ENCODE results near the gene PANX2.

Gene PANX2

GRCh38 chr22:50210378-50211139, 40.0 kb downstream of the PANX2 start:
- no peak for TF ChIP-seq CTCF (conservative IDR thresholded peaks at IDR 0.05; ENCODE audit: low read depth, low read length)
- Histone ChIP-seq H3K36me3 (ENCODE audit: insufficient read depth) (no peaks in the 10 kb centered on the region), H3K27me3 (ENCODE audit: insufficient read depth, low read depth) (no peaks in the 10 kb centered on the region), H3K4me2 (no peak overlapping the region), H2AFZ (ENCODE audit: low read depth) (no peak overlapping the region), H3K79me2 (ENCODE audit: insufficient read depth, low read depth) (no peaks in the 10 kb centered on the region), H3K4me1 (ENCODE audit: low read depth, poor library complexity, severe bottlenecking) (no peaks in the 10 kb centered on the region), H3K27ac (no peak overlapping the region), H3K4me3 (IDR thresholded peaks at IDR 0.05; ENCODE audit: insufficient read depth, low read depth, low read length) (no peak overlapping the region), H4K20me1 (ENCODE audit: insufficient read depth) (no peaks in the 10 kb centered on the region), H3K9ac (no peak overlapping the region)

- no peak for TF ChIP-seq CTCF (conservative IDR thresholded peaks at IDR 0.05; ENCODE audit: low read depth, low read length)
- no peaks in the 10 kb centered on the region for H4K20me1 ChIP-seq (ENCODE audit: insufficient read depth)
Measured at GRCh38 chr22:50211147-50211546, 40.6 kb downstream of the PANX2 start.

DNA sequence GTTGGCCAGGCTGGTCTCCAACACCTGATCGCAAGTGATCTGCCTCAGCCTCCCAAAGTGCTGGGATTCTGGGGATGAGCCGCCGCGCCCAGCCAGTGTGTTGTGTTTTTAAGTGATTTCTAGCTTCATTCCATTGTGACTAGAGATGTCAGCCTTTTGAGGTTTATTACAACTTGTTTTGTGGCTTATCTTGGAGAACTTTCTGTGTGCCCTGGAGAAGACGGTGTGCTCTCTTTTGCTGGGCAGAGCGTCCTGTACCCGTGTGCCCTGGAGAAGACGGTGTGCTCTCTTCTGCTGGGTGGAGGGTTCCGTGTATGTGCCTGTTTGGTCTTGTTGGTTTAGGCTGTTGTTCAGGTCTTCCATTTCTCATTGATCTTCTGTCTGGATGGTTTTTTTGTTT, 42.7 kb downstream of the PANX2 start:
- no peak overlapping the region for H3K27ac ChIP-seq
- no peak overlapping the region for H3K4me3 ChIP-seq (IDR thresholded peaks at IDR 0.05; ENCODE audit: insufficient read depth, low read depth, low read length)
- no peak for TF ChIP-seq CTCF (conservative IDR thresholded peaks at IDR 0.05; ENCODE audit: low read depth, low read length)
- no peak overlapping the region for H2AFZ ChIP-seq (ENCODE audit: low read depth)
- no peaks in the 10 kb centered on the region for H3K79me2 ChIP-seq (ENCODE audit: insufficient read depth, low read depth)
- H4K20me1 ChIP-seq (ENCODE audit: insufficient read depth): no peaks in the 10 kb centered on the region
- no peaks in the 10 kb centered on the region for H3K27me3 ChIP-seq (ENCODE audit: insufficient read depth, low read depth)
- H3K4me2 ChIP-seq: no peak overlapping the region
- H3K4me1 ChIP-seq (ENCODE audit: low read depth, poor library complexity, severe bottlenecking): no peaks in the 10 kb centered on the region
- H3K9ac ChIP-seq: no peak overlapping the region
- H3K36me3 ChIP-seq (ENCODE audit: insufficient read depth): no peaks in the 10 kb centered on the region

More at GRCh38 chr22:50211147-50211546, 40.6 kb downstream of the PANX2 start:
- H3K36me3 ChIP-seq (ENCODE audit: insufficient read depth): no peaks in the 10 kb centered on the region
- no peak overlapping the region for H3K9ac ChIP-seq
- no peak overlapping the region for H3K4me2 ChIP-seq
- H3K27ac ChIP-seq: no peak overlapping the region
- no peaks in the 10 kb centered on the region for H3K27me3 ChIP-seq (ENCODE audit: insufficient read depth, low read depth)
- H3K4me3 ChIP-seq (IDR thresholded peaks at IDR 0.05; ENCODE audit: insufficient read depth, low read depth, low read length): no peak overlapping the region
- H2AFZ ChIP-seq (ENCODE audit: low read depth): no peak overlapping the region
- H3K4me1 ChIP-seq (ENCODE audit: low read depth, poor library complexity, severe bottlenecking): no peaks in the 10 kb centered on the region
- no peaks in the 10 kb centered on the region for H3K79me2 ChIP-seq (ENCODE audit: insufficient read depth, low read depth)

DNA sequence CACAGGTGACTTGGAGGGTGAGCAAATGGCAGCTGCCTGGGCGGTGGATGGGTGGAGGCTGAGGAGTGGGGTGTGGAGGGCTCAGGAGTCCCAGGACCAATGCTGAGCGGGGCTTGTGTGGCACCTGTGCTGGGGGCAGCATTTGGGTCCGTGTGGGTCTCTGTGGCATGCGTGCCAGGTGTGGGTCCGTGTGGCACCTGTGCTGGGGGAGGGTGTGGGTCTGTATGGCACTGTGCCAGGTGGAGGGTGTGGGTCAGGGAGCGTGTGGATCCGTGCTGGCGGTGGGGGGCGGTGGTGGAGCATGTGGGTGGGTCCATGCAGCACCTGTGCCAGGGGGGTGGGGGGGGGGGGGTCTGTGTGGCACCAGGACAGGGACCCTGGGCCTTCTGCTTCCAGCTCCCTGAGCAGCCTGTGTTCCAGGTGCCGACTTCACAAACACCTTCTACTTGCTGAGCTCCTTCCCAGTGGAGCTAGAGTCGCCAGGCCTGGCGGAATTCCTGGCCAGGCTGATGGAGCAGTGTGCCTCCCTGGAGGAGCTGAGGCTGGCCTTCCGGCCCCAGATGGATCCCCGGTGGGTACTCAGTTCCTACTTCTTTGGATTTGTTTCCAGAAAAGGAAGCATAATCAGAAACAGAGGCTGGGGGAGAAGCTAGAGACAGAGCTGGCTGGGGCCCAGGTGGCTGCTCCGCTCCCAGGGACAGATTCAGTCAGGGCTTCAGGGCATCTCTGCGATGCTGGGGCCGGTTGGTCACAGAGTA, 44.9 kb downstream of the PANX2 start:
- Histone ChIP-seq H3K79me2 (ENCODE audit: insufficient read depth, low read depth) (no peaks in the 10 kb centered on the region), H4K20me1 (ENCODE audit: insufficient read depth) (no peaks in the 10 kb centered on the region), H3K9ac (no peak overlapping the region), H3K4me2 (no peak overlapping the region), H2AFZ (ENCODE audit: low read depth) (no peak overlapping the region), H3K27ac (no peak overlapping the region), H3K36me3 (ENCODE audit: insufficient read depth) (no peaks in the 10 kb centered on the region), H3K4me1 (ENCODE audit: low read depth, poor library complexity, severe bottlenecking) (no peaks in the 10 kb centered on the region), H3K27me3 (ENCODE audit: insufficient read depth, low read depth) (no peaks in the 10 kb centered on the region), H3K4me3 (IDR thresholded peaks at IDR 0.05; ENCODE audit: insufficient read depth, low read depth, low read length) (no peak overlapping the region)
- TF ChIP-seq CTCF (conservative IDR thresholded peaks at IDR 0.05; ENCODE audit: low read depth, low read length): no peak

Data from KMS-11 (cell line).